ENCODE measurements around the gene SCAF4. TPM values are rescaled to one million over a fixed set of nuclear protein-coding genes. Genes with fewer than 3 reads are reported as not detected.

The SCAF4 gene
- total and polyA plus RNA-seq, 2 of the 8 experiments (the other 6 are each of a cell fraction or from before 2014, with no cell fraction given) = 28.9 to 55.1 TPM

- H3K14ac ChIP-seq (ENCODE audit: insufficient read length) = no peak overlapping the region
- H3K23me2 ChIP-seq (ENCODE audit: low read depth, low read length) = no peaks in the 10 kb centered on the region; the same call in 1 of the 2 replicates
- H3K4me1 ChIP-seq (replicated peaks in 1 of 4; ENCODE audit: control insufficient read depth in 3 of 4, insufficient read depth in 4 of 4, low read length in 3 of 4) = no peaks in the 10 kb centered on the region
- 90% methylated on average over 5 of the region's 5 CpGs; no CpG with 5 or more reads in 1 of the 2 experiments for WGBS, 2 experiments (ENCODE audit: extremely low coverage in 1 of 2, insufficient coverage in 1 of 2, insufficient read length in 1 of 2, insufficient replicate concordance in 2 of 2, low coverage in 1 of 2, low lambda C conversion rate in 2 of 2, missing lambda C conversion rate in 1 of 2)
- H2BK20ac ChIP-seq (ENCODE audit: low read length) = no peak overlapping the region
- no peaks in the 10 kb centered on the region for H3K9me3 ChIP-seq (ENCODE audit: insufficient read depth in 2 of 2, low read depth in 1 of 2, low read length in 1 of 2)
- H3K4ac ChIP-seq (replicated peaks; ENCODE audit: insufficient read length, low read depth, low read length) = no peak overlapping the region
- no peak overlapping the region for H2AK5ac ChIP-seq (ENCODE audit: low read depth, low read length)
- no peak overlapping the region for H3K4me3 ChIP-seq (ENCODE audit: extremely low read depth in 1 of 4, insufficient read depth in 2 of 4, low read depth in 3 of 4, low read length in 4 of 4)
- no peaks in the 10 kb centered on the region for H3K79me1 ChIP-seq (ENCODE audit: low read depth, low read length)
- FAIRE-seq (peak; percentile 62), DNase-seq (ENCODE audit: low read depth in 1 of 2, low spot score in 2 of 2) (no peak)
- H3K79me2 ChIP-seq (ENCODE audit: control insufficient read depth in 1 of 2, insufficient read depth in 2 of 2, low read length in 2 of 2) = peaks cover 0 to 3% of the 10 kb centered on the region in 2 experiments; a peak in 1 of 4 replicates
- CTCF ChIA-PET (ENCODE audit: partially characterized antibody) = no interaction called here
- no peak overlapping the region for H3K23ac ChIP-seq (ENCODE audit: insufficient read length)
- H2BK120ac ChIP-seq (replicated peaks; ENCODE audit: low read depth, low read length) = no peak overlapping the region
- H3K18ac ChIP-seq (ENCODE audit: extremely low read depth, low read length) = no peak overlapping the region
- H2BK12ac ChIP-seq (ENCODE audit: low read depth, low read length) = no peak overlapping the region
- H3K9ac ChIP-seq (replicated peaks in 1 of 4; ENCODE audit: extremely low read depth in 1 of 4, low read depth in 3 of 4, low read length in 3 of 4) = no peak overlapping the region
- H3K36me3 ChIP-seq (ENCODE audit: control insufficient read depth in 2 of 4, insufficient read depth in 4 of 4, low read length in 3 of 4) = peaks cover 28 to 85% (median 48%) of the 10 kb centered on the region in 4 experiments
- H4K5ac ChIP-seq (ENCODE audit: insufficient read length, low read depth, low read length) = no peak overlapping the region
- no peak overlapping the region for H4K8ac ChIP-seq (ENCODE audit: extremely low read depth, insufficient read depth, low read length)
- TF ChIP-seq CTCF (IDR thresholded peaks at IDR 0.05; ENCODE audit: control extremely low read depth in 1 of 3, insufficient read depth in 1 of 3, low read depth in 1 of 3, low read length in 3 of 3) (peak in 1 of 3 experiments; percentile 10; a peak in 1 of 4 replicates), ASH2L (IDR thresholded peaks at IDR 0.05; ENCODE audit: low read length) (no peak), RAD21 (IDR thresholded peaks at IDR 0.05 in 1 of 2, conservative IDR thresholded peaks at IDR 0.05 in 1 of 2; ENCODE audit: low read depth in 2 of 2, low read length in 2 of 2) (peak in 1 of 2 experiments; percentile 23; a peak in 2 of 4 replicates)
- peaks cover 2 to 4% of the 10 kb centered on the region in 2 experiments for H4K20me1 ChIP-seq (replicated peaks in 1 of 2; ENCODE audit: control insufficient read depth in 1 of 2, insufficient read depth in 2 of 2, low read length in 2 of 2)
- no peaks in the 10 kb centered on the region for H3K27me3 ChIP-seq (replicated peaks in 1 of 4; ENCODE audit: control insufficient read depth in 3 of 4, extremely low read depth in 1 of 4, insufficient read depth in 3 of 4, low read length in 3 of 4)
- H2AFZ ChIP-seq (ENCODE audit: low read length) = no peak overlapping the region
- H3K4me2 ChIP-seq (ENCODE audit: insufficient read depth in 1 of 2, low read depth in 2 of 2, low read length in 2 of 2) = no peak overlapping the region
- H4K91ac ChIP-seq (replicated peaks; ENCODE audit: insufficient read length, low read length) = no peak overlapping the region
- no peak overlapping the region for H3K56ac ChIP-seq (replicated peaks; ENCODE audit: insufficient read length, low read depth, low read length)
- no peak overlapping the region for H3K27ac ChIP-seq (ENCODE audit: low read depth, low read length)
- H2BK5ac ChIP-seq (ENCODE audit: low read depth, low read length) = no peak overlapping the region
- H2BK15ac ChIP-seq (ENCODE audit: low read length) = no peak overlapping the region
- POLR2A ChIA-PET (ENCODE audit: partially characterized antibody) = no interaction called here
Observed at GRCh38 chr21:31683029-31683428, 48.9 kb downstream of the SCAF4 start.
